Activated naive CD4-positive, alpha-beta T cell treated with anti-CD3 and anti-CD28 coated beads, Interleukin-2, amount 50 U/mL, for 72 hours (primary cell): ENCODE data around the gene NTRK3. TPM values are rescaled to one million over a fixed set of nuclear protein-coding genes. Genes with fewer than 3 reads are reported as not detected.

Source experiments
- ATAC-seq, 2 donors: fragments of 150-1000 bp; cut with Tn5 transposase; 2 replicates each; pipeline ENCODE4 v1.10.0; 2021; ENCODE audit warnings: mild to moderate bottlenecking in 2 of 2, moderate library complexity in 2 of 2
- DNase-seq, 2 donors: peaks; one replicate each; pipeline ENCODE4 v3.0.0; 2021 to 2022; ENCODE audit warnings: low spot score in 2 of 2
- H3K27ac Mint-ChIP-seq, 2 donors: one replicate each; pipeline ENCODE4 v1.8.0; 2022; ENCODE audit warnings: mild to moderate bottlenecking in 2 of 2, mixed read lengths in 2 of 2
- H3K36me3 Mint-ChIP-seq, 2 donors: one replicate each; pipeline ENCODE4 v1.8.0; 2022; ENCODE audit warnings: mixed read lengths in 2 of 2
- H3K9me3 Mint-ChIP-seq, 2 donors: one replicate each; pipeline ENCODE4 v1.8.0; 2022; ENCODE audit warnings: mixed read lengths in 2 of 2
- total RNA-seq, 2 donors: library from RNA; stranded (reverse); gene quantifications; one replicate each; pipeline ENCODE4 v1.2.3, GENCODE V29; 2022

The NTRK3 gene
- total RNA-seq, 2 donors from 2014 or later, result 0.71 to 4.0 TPM

GRCh38 chr15:88126695-88127431 is 129.7 kb downstream of the NTRK3 start:
- Mint-ChIP-seq H3K27ac (no peak overlapping the region), H3K36me3 (no peaks in the 10 kb centered on the region), H3K9me3 (no peaks in the 10 kb centered on the region)
- DNase-seq (no peak), ATAC-seq (peak; percentile 43 to 96)

GRCh38 chr15:88125576-88125975 is 131.0 kb downstream of the NTRK3 start:
- Mint-ChIP-seq H3K27ac (no peak overlapping the region), H3K9me3 (no peaks in the 10 kb centered on the region), H3K36me3 (no peaks in the 10 kb centered on the region)
- no peak for DNase-seq
- no peak for ATAC-seq

- no peak for DNase-seq
Observed at GRCh38 chr15:88124199-88124598, 132.3 kb downstream of the NTRK3 start.

GRCh38 chr15:88121968-88122530 is 134.5 kb downstream of the NTRK3 start:
- Mint-ChIP-seq H3K36me3 (no peaks in the 10 kb centered on the region), H3K27ac (no peak overlapping the region), H3K9me3 (no peaks in the 10 kb centered on the region)
- ATAC-seq (no peak), DNase-seq (no peak)

More at GRCh38 chr15:88124199-88124598, 132.3 kb downstream of the NTRK3 start:
- no peaks in the 10 kb centered on the region for H3K36me3 Mint-ChIP-seq
- H3K27ac Mint-ChIP-seq, result no peak overlapping the region
- no peaks in the 10 kb centered on the region for H3K9me3 Mint-ChIP-seq
- ATAC-seq, result no peak

- no peaks in the 10 kb centered on the region for H3K9me3 Mint-ChIP-seq
Observed at GRCh38 chr15:88120026-88120425, 136.5 kb downstream of the NTRK3 start.

GRCh38 chr15:88118741-88119140 is 137.8 kb downstream of the NTRK3 start:
- no peaks in the 10 kb centered on the region for H3K36me3 Mint-ChIP-seq
- ATAC-seq (no peak), DNase-seq (no peak)
- no peaks in the 10 kb centered on the region for H3K9me3 Mint-ChIP-seq
- no peak overlapping the region for H3K27ac Mint-ChIP-seq

More at GRCh38 chr15:88120026-88120425, 136.5 kb downstream of the NTRK3 start:
- Mint-ChIP-seq H3K27ac (no peak overlapping the region), H3K36me3 (no peaks in the 10 kb centered on the region)
- DNase-seq, result no peak
- no peak for ATAC-seq

- peak overlapping the region in 1 of 2 donors; percentile 39 for H3K27ac Mint-ChIP-seq
- DNase-seq (no peak), ATAC-seq (no peak)
- no peaks in the 10 kb centered on the region for H3K36me3 Mint-ChIP-seq
- no peaks in the 10 kb centered on the region for H3K9me3 Mint-ChIP-seq
Observed at GRCh38 chr15:88118035-88118434, 138.5 kb downstream of the NTRK3 start.

- H3K9me3 Mint-ChIP-seq, result no peaks in the 10 kb centered on the region
- H3K36me3 Mint-ChIP-seq, result no peaks in the 10 kb centered on the region
- DNase-seq (no peak), ATAC-seq (no peak)
- H3K27ac Mint-ChIP-seq, result no peak overlapping the region
Observed at GRCh38 chr15:88115486-88116152, 140.9 kb downstream of the NTRK3 start.

- no peak overlapping the region for H3K27ac Mint-ChIP-seq
- DNase-seq (no peak), ATAC-seq (no peak)
- no peaks in the 10 kb centered on the region for H3K9me3 Mint-ChIP-seq
- H3K36me3 Mint-ChIP-seq, result no peaks in the 10 kb centered on the region
Observed at GRCh38 chr15:88113613-88114308, 142.8 kb downstream of the NTRK3 start.

- no peak for ATAC-seq
- Mint-ChIP-seq H3K9me3 (no peaks in the 10 kb centered on the region), H3K27ac (no peak overlapping the region), H3K36me3 (no peaks in the 10 kb centered on the region)
- DNase-seq, result no peak
Observed at GRCh38 chr15:88108991-88109390, 147.5 kb downstream of the NTRK3 start.

- no peaks in the 10 kb centered on the region for H3K9me3 Mint-ChIP-seq
- ATAC-seq (no peak), DNase-seq (no peak)
- no peaks in the 10 kb centered on the region for H3K36me3 Mint-ChIP-seq
- no peak overlapping the region for H3K27ac Mint-ChIP-seq
Observed at GRCh38 chr15:88108477-88108876, 148.1 kb downstream of the NTRK3 start.

- H3K36me3 Mint-ChIP-seq, result no peaks in the 10 kb centered on the region
- ATAC-seq (no peak), DNase-seq (no peak)
- H3K9me3 Mint-ChIP-seq, result no peaks in the 10 kb centered on the region
- H3K27ac Mint-ChIP-seq, result no peak overlapping the region
Observed at GRCh38 chr15:88106074-88106473, 150.5 kb downstream of the NTRK3 start.

GRCh38 chr15:88104357-88104756 is 152.2 kb downstream of the NTRK3 start:
- no peak for ATAC-seq
- Mint-ChIP-seq H3K27ac (no peak overlapping the region), H3K36me3 (no peaks in the 10 kb centered on the region), H3K9me3 (no peaks in the 10 kb centered on the region)
- no peak for DNase-seq

- no peaks in the 10 kb centered on the region for H3K36me3 Mint-ChIP-seq
- H3K9me3 Mint-ChIP-seq, result no peaks in the 10 kb centered on the region
- ATAC-seq, result no peak
- no peak overlapping the region for H3K27ac Mint-ChIP-seq
- no peak for DNase-seq
Observed at GRCh38 chr15:88100181-88100580, 156.4 kb downstream of the NTRK3 start.

- ATAC-seq, result no peak
- no peak for DNase-seq
- Mint-ChIP-seq H3K9me3 (no peaks in the 10 kb centered on the region), H3K36me3 (no peaks in the 10 kb centered on the region), H3K27ac (no peak overlapping the region)
Observed at GRCh38 chr15:88098361-88098760, 158.2 kb downstream of the NTRK3 start.

GRCh38 chr15:88091444-88092016 is 165.0 kb downstream of the NTRK3 start:
- no peak overlapping the region for H3K27ac Mint-ChIP-seq
- H3K9me3 Mint-ChIP-seq, result peaks cover 4 to 6% of the 10 kb centered on the region in 2 donors
- ATAC-seq, result no peak

More at GRCh38 chr15:88091444-88092016, 165.0 kb downstream of the NTRK3 start:
- H3K36me3 Mint-ChIP-seq, result no peaks in the 10 kb centered on the region
- no peak for DNase-seq
